ENCODE measurements around the gene XRRA1. TPM values are rescaled to one million over a fixed set of nuclear protein-coding genes. Genes with fewer than 3 reads are reported as not detected.
"Not testable (repeated sequence)": the region's sequence is repeated elsewhere in the genome, so short reads cannot be mapped to it uniquely, and the experiment has no call there.

XRRA1 gene
- polyA plus RNA-seq: 10 to 100 TPM in 1 of 4 donors, 1 to 10 TPM in 2, under 1 TPM in 1; 0.27 to 18.2 (median 4.6) TPM
- long read RNA-seq, donor 1, partial matches to known transcripts: 0 of 1 reads
- long read RNA-seq, donor 1, other reads (novel, unspliced or antisense): 0 of 1 reads
- long read RNA-seq, donor 2: 0 reads
- long read RNA-seq, donor 3, partial matches to known transcripts: 24 of 24 reads
- long read RNA-seq, donor 3, other reads (novel, unspliced or antisense): 0 of 24 reads
- long read RNA-seq, donor 4: 0 reads
- long read RNA-seq, donor 5: 0 reads
- long read RNA-seq, donor 6: 0 reads
- long read RNA-seq, donor 7: 0 reads
- long read RNA-seq, donor 8: 0 reads
- long read RNA-seq, donor 9: 0 reads
- long read RNA-seq, donor 10: 0 reads

DNA sequence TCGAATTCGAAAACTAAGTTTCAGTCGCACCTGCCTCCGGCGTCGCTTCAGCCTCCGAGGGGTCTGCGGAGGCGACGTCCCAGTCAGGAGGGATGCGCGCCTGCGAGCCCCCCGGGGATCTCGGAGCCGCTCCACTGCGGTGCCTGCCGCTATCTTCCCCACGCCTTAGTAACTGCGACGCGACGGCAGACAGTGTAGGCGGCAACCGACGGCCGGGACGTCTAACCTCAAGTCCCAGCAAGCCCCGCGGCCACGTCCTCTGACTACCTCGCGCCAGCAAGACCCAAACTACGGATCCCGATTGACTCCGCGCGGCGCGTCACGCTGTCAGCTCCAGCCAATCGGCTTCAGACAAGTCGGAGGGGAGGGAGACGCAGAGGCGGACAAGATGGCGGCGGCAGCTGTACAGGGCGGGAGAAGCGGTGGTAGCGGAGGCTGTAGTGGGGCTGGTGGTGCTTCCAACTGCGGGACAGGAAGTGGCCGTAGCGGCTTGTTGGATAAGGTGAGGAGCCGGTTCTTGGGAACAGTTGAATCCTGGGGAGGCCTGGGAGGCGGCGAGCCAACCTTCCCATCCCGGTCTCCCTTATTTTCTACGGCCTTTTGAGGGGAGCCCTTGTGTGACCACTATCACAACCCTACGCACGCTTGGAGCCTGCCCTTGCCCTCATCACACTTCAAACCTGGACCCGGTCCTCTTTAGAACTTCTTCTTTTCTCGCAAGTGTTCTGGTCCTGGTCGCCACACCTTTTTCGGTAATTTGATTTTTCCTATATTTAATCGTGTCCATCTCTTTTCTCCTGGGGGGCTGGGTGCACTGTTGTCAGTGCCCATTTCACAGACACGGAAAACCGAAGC lies at the start of gene XRRA1, which contains the start of gene SPCS2:
TSS of gene XRRA1 (minus strand) at position 194 of the 855 bp plus-strand sequence. CDS start 8,213 bp downstream, outside the sequence.
TSS of gene SPCS2 (plus strand) at position 369 of the 855 bp plus-strand sequence. CDS start at position 389, 20 bp downstream.
- peaks cover 8 to 14% (median 12%) of the 10 kb centered on the region in 3 donors for H3K4me1 ChIP-seq (ENCODE audit: control insufficient read depth in 3 of 3, insufficient read depth in 2 of 3, low read depth in 1 of 3, low read length in 2 of 3)
- 0 to 1% (median 1%) methylated on average over 60 to 67 of the region's 67 CpGs for WGBS, 3 donors
- peak within 1 kb of the TSS; percentile 66 to 99 (median 98) for H3K4me3 ChIP-seq (ENCODE audit: low read depth in 1 of 3, low read length in 3 of 3)
- peak; percentile 99 for DNase-seq
- no peaks in the 10 kb centered on the region for H3K9me3 ChIP-seq (ENCODE audit: control insufficient read depth in 2 of 2, insufficient read depth in 1 of 2, low read depth in 1 of 2, low read length in 1 of 2)
- H3K27me3 ChIP-seq (ENCODE audit: control insufficient read depth in 3 of 3, insufficient read depth in 3 of 3, low read length in 3 of 3): no peaks in the 10 kb centered on the region
- peaks cover 0 to 6% (median 3%) of the 10 kb centered on the region in 3 donors for H3K36me3 ChIP-seq (ENCODE audit: control insufficient read depth in 3 of 3, insufficient read depth in 2 of 3, low read depth in 1 of 3, low read length in 3 of 3)
- no peak for FAIRE-seq
- peak within 1 kb of the TSS; percentile 78 to 90 (median 85) for H3K27ac ChIP-seq (ENCODE audit: low read depth in 1 of 3, low read length in 2 of 3)

DNA sequence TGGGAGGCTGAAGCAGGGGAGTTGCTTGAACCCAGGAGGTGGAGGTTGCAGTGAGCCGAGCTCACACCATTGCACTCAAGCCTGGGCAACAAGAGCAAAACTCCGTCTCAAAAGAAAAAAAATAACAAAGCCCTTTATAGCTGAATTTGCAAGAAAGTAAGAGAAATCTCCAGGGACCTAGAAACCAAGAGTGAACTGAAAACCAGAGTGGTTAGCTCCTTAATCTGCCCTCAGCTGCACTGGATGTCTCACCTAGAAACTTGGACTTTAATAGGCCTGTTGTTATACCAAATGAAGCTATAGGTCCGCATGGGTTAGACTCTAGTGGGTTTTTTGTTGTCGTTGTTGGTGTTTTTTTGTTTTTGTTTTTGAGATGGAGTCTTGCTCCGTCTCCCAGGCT lies 44.0 kb upstream of the XRRA1 start:
- Histone ChIP-seq H3K36me3 (ENCODE audit: control insufficient read depth in 3 of 3, insufficient read depth in 2 of 3, low read depth in 1 of 3, low read length in 3 of 3) (peaks cover 2 to 8% (median 5%) of the 10 kb centered on the region in 3 donors), H3K9me3 (ENCODE audit: control insufficient read depth in 2 of 2, insufficient read depth in 1 of 2, low read depth in 1 of 2, low read length in 1 of 2) (no peaks in the 10 kb centered on the region), H3K4me1 (ENCODE audit: control insufficient read depth in 3 of 3, insufficient read depth in 2 of 3, low read depth in 1 of 3, low read length in 2 of 3) (peaks cover 2 to 22% (median 3%) of the 10 kb centered on the region in 3 donors), H3K27me3 (ENCODE audit: control insufficient read depth in 3 of 3, insufficient read depth in 3 of 3, low read length in 3 of 3) (no peaks in the 10 kb centered on the region), H3K27ac (ENCODE audit: low read depth in 1 of 3, low read length in 2 of 3) (no peak overlapping the region), H3K4me3 (ENCODE audit: low read depth in 1 of 3, low read length in 3 of 3) (no peak overlapping the region)
- DNase-seq (no peak), FAIRE-seq (no peak)
- WGBS, 3 donors: 90 to 94% (median 92%) methylated on average over 5 of the region's 5 CpGs

DNA sequence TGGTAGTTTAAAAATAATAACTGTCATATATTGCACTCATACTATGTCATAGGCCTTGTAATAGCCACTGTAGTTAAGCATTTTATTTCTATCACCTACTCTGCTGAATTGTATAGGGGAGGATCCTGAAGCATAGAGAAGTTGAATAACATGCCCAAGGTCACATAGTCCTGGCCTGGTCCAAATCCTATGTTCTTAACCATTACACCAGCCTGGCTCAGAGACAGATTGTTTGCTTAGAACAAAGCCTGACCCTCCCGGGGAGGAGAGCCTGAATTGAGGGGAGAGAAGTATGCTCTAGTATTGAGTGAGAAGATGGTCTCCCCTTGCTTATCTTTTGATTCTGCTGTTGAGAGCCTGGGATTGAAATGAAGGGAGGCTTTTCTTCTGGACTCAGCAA lies 42.0 kb upstream of the XRRA1 start:
- H3K4me1 ChIP-seq (ENCODE audit: control insufficient read depth in 3 of 3, insufficient read depth in 2 of 3, low read depth in 1 of 3, low read length in 2 of 3): peaks cover 2 to 22% (median 3%) of the 10 kb centered on the region in 3 donors
- H3K4me3 ChIP-seq (ENCODE audit: low read depth in 1 of 3, low read length in 3 of 3): no peak overlapping the region
- no peaks in the 10 kb centered on the region for H3K27me3 ChIP-seq (ENCODE audit: control insufficient read depth in 3 of 3, insufficient read depth in 3 of 3, low read length in 3 of 3)
- DNase-seq: no peak
- H3K9me3 ChIP-seq (ENCODE audit: control insufficient read depth in 2 of 2, insufficient read depth in 1 of 2, low read depth in 1 of 2, low read length in 1 of 2): no peaks in the 10 kb centered on the region
- peaks cover 2 to 8% (median 5%) of the 10 kb centered on the region in 3 donors for H3K36me3 ChIP-seq (ENCODE audit: control insufficient read depth in 3 of 3, insufficient read depth in 2 of 3, low read depth in 1 of 3, low read length in 3 of 3)
- FAIRE-seq: no peak
- peak overlapping the region in 1 of 3 donors; percentile 34 for H3K27ac ChIP-seq (ENCODE audit: low read depth in 1 of 3, low read length in 2 of 3)
- 67 to 73% (median 73%) methylated on average over 1 of the region's 1 CpG for WGBS, 3 donors

GRCh38 chr11:74990150-74990549 lies 41.3 kb upstream of the XRRA1 start:
- not testable (repeated sequence) for H3K4me3 ChIP-seq (ENCODE audit: low read depth in 1 of 3, low read length in 3 of 3); H3K36me3 ChIP-seq (ENCODE audit: control insufficient read depth in 3 of 3, insufficient read depth in 2 of 3, low read depth in 1 of 3, low read length in 3 of 3); H3K27ac ChIP-seq (ENCODE audit: low read depth in 1 of 3, low read length in 2 of 3); FAIRE-seq; H3K27me3 ChIP-seq (ENCODE audit: control insufficient read depth in 3 of 3, insufficient read depth in 3 of 3, low read length in 3 of 3); H3K9me3 ChIP-seq (ENCODE audit: control insufficient read depth in 2 of 2, insufficient read depth in 1 of 2, low read depth in 1 of 2, low read length in 1 of 2); DNase-seq
- WGBS, 3 donors: 92 to 97% (median 93%) methylated on average over 4 of the region's 4 CpGs
- peaks cover 2 to 22% (median 3%) of the 10 kb centered on the region in 3 donors for H3K4me1 ChIP-seq (ENCODE audit: control insufficient read depth in 3 of 3, insufficient read depth in 2 of 3, low read depth in 1 of 3, low read length in 2 of 3)

DNA sequence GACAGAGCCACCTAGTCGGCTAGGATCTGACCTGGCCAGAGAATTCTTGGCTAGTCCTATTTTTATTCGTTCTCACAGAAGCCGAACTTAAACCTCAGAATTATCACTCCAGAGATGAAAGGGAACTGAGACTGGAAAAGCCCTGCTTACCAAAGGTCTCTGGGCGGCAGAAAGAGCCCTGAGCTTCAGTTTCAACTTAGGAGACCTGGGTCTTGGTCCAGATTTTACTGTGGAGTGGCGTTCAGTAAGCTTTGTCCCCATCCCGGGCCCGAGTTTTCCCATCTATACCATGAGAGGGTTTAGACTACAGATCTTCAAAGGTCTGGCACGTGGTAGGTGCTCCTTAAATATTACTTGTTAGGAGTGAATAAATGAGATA lies 40.4 kb upstream of the XRRA1 start:
- Histone ChIP-seq H3K27me3 (ENCODE audit: control insufficient read depth in 3 of 3, insufficient read depth in 3 of 3, low read length in 3 of 3) (no peaks in the 10 kb centered on the region), H3K27ac (ENCODE audit: low read depth in 1 of 3, low read length in 2 of 3) (peak overlapping the region; percentile 63 to 84 (median 66)), H3K36me3 (ENCODE audit: control insufficient read depth in 3 of 3, insufficient read depth in 2 of 3, low read depth in 1 of 3, low read length in 3 of 3) (no peaks in the 10 kb centered on the region), H3K4me1 (ENCODE audit: control insufficient read depth in 3 of 3, insufficient read depth in 2 of 3, low read depth in 1 of 3, low read length in 2 of 3) (peaks cover 2 to 22% (median 3%) of the 10 kb centered on the region in 3 donors), H3K9me3 (ENCODE audit: control insufficient read depth in 2 of 2, insufficient read depth in 1 of 2, low read depth in 1 of 2, low read length in 1 of 2) (no peaks in the 10 kb centered on the region), H3K4me3 (ENCODE audit: low read depth in 1 of 3, low read length in 3 of 3) (peak overlapping the region; percentile 55 to 95 (median 89))
- FAIRE-seq (no peak), DNase-seq (peak in 1 of 2 donors; percentile 25)
- WGBS, 3 donors: 3 to 7% (median 4%) methylated on average over 8 of the region's 8 CpGs

DNA sequence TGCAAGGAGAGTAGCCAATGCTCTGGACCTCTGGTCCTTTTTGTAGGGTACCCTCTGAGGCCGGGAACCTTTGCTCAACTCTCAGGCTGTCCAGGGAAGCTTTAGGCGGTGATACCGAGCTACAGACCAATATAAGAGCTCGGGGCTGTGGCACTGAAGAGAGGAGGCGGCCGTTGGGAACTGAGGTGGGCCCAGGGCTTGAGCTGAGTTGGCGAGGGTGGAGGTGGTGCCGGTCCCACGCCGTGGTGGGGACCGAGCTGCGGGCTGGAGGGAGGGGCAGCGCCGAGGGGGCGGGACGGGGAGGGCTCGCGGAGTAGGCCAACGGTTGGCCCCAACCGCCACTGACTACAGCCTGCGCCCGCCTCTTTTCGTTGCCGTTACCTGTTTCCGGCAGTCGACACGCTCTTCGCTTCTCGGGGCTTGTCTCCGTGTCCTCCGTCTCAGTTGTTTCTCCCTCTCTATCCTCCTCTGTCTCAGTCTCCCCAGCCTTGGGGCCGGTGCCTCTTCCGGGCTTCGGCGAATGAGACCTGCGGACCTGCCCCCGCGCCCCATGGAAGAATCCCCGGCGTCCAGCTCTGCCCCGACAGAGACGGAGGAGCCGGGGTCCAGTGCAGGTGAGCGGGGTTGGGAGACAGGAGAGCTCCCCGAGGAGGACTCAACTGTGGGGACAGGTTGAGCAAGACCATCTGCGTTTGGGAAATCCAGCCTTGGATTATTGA lies 39.8 kb upstream of the XRRA1 start, which contains the start of gene NEU3:
TSS of gene NEU3 (plus strand) at position 393 of the 719 bp plus-strand sequence. CDS start at position 521, 128 bp downstream.
- H3K36me3 ChIP-seq (ENCODE audit: control insufficient read depth in 3 of 3, insufficient read depth in 2 of 3, low read depth in 1 of 3, low read length in 3 of 3): no peaks in the 10 kb centered on the region

GRCh38 chr11:74984730-74985129 lies 35.8 kb upstream of the XRRA1 start:
- Histone ChIP-seq H3K36me3 (ENCODE audit: control insufficient read depth in 3 of 3, insufficient read depth in 2 of 3, low read depth in 1 of 3, low read length in 3 of 3) (peaks cover 0 to 3% (median 2%) of the 10 kb centered on the region in 3 donors), H3K4me3 (ENCODE audit: low read depth in 1 of 3, low read length in 3 of 3) (no peak overlapping the region), H3K9me3 (ENCODE audit: control insufficient read depth in 2 of 2, insufficient read depth in 1 of 2, low read depth in 1 of 2, low read length in 1 of 2) (no peaks in the 10 kb centered on the region), H3K27me3 (ENCODE audit: control insufficient read depth in 3 of 3, insufficient read depth in 3 of 3, low read length in 3 of 3) (no peaks in the 10 kb centered on the region), H3K4me1 (ENCODE audit: control insufficient read depth in 3 of 3, insufficient read depth in 2 of 3, low read depth in 1 of 3, low read length in 2 of 3) (peaks cover 2 to 6% (median 5%) of the 10 kb centered on the region in 3 donors), H3K27ac (ENCODE audit: low read depth in 1 of 3, low read length in 2 of 3) (no peak overlapping the region)
- no peak for DNase-seq
- 88 to 97% (median 94%) methylated on average over 2 of the region's 2 CpGs for WGBS, 3 donors
- FAIRE-seq: no peak

More for the DNA sequence above, 39.8 kb upstream of the XRRA1 start, which contains the start of gene NEU3:
- FAIRE-seq (no peak), DNase-seq (peak; percentile 84 to 88)
- Histone ChIP-seq H3K27me3 (ENCODE audit: control insufficient read depth in 3 of 3, insufficient read depth in 3 of 3, low read length in 3 of 3) (no peaks in the 10 kb centered on the region), H3K27ac (ENCODE audit: low read depth in 1 of 3, low read length in 2 of 3) (peak within 1 kb of the TSS; percentile 66 to 84 (median 71)), H3K4me1 (ENCODE audit: control insufficient read depth in 3 of 3, insufficient read depth in 2 of 3, low read depth in 1 of 3, low read length in 2 of 3) (peaks cover 2 to 22% (median 3%) of the 10 kb centered on the region in 3 donors), H3K4me3 (ENCODE audit: low read depth in 1 of 3, low read length in 3 of 3) (peak within 1 kb of the TSS; percentile 55 to 95 (median 89)), H3K9me3 (ENCODE audit: control insufficient read depth in 2 of 2, insufficient read depth in 1 of 2, low read depth in 1 of 2, low read length in 1 of 2) (no peaks in the 10 kb centered on the region)
- WGBS, 3 donors: 0 to 1% (median 0%) methylated on average over 41 to 46 of the region's 46 CpGs

All from small intestine (tissue), 16 donors.